Measurements from ENCODE around the gene RUNDC1.

- TF ChIP-seq POLR2A (IDR thresholded peaks at IDR 0.05) (no peak), POLR2AphosphoS5 (IDR thresholded peaks at IDR 0.05) (no peak)
- TF ChIP-seq, protein P1, sequence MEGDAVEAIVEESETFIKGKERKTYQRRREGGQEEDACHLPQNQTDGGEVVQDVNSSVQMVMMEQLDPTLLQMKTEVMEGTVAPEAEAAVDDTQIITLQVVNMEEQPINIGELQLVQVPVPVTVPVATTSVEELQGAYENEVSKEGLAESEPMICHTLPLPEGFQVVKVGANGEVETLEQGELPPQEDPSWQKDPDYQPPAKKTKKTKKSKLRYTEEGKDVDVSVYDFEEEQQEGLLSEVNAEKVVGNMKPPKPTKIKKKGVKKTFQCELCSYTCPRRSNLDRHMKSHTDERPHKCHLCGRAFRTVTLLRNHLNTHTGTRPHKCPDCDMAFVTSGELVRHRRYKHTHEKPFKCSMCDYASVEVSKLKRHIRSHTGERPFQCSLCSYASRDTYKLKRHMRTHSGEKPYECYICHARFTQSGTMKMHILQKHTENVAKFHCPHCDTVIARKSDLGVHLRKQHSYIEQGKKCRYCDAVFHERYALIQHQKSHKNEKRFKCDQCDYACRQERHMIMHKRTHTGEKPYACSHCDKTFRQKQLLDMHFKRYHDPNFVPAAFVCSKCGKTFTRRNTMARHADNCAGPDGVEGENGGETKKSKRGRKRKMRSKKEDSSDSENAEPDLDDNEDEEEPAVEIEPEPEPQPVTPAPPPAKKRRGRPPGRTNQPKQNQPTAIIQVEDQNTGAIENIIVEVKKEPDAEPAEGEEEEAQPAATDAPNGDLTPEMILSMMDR (IDR thresholded peaks at IDR 0.05) = no peak
Observed at GRCh38 chr17:42969001-42969581, 11.3 kb upstream of the RUNDC1 start.
